K562 (cell line): ENCODE results near the gene FARSA. TPM values are rescaled to one million over a fixed set of nuclear protein-coding genes. Genes with fewer than 3 reads are reported as not detected.

Experiments used
- ARNT ChIP-seq, 2 experiments: fragments of 450-650 bp; IDR thresholded peaks; 2 replicates each; pipeline ENCODE4 v1.6.1; 2016; ENCODE audit warnings: mild to moderate bottlenecking in 1 of 2
- ELF2 ChIP-seq: fragments of 250-450 bp; sonication (Bioruptor Pico); IDR thresholded peaks from 2 replicates; pipeline ENCODE4 v1.5.0; 2021; ENCODE audit warnings: mild to moderate bottlenecking
- HNRNPK ChIP-seq: fragments of 200-400 bp; formaldehyde crosslinking; IDR thresholded peaks from one replicate; pipeline ENCODE4 v1.6.1; 2018; ENCODE audit warnings: mild to moderate bottlenecking, low read depth, low read length; ENCODE audit not compliant: poor library complexity, severe bottlenecking
- LCOR ChIP-seq: sonication (generic); formaldehyde crosslinking; IDR thresholded peaks from 2 replicates; pipeline ENCODE4 v1.8.0; 2022; ENCODE audit warnings: mild to moderate bottlenecking, missing genetic modification reagents
- NONO ChIP-seq, 2 experiments: fragments of 200-400 bp in 1 of 2; fragments of 450-650 bp in 1 of 2; formaldehyde crosslinking in 1 of 2; IDR thresholded peaks; 2 replicates each; pipeline ENCODE4 v1.6.1; 2017; ENCODE audit warnings: low read depth in 2 of 2, mild to moderate bottlenecking in 2 of 2, moderate library complexity in 2 of 2, low read length in 1 of 2
- PHTF2 ChIP-seq: fragments of 250-450 bp; sonication (Bioruptor Pico); IDR thresholded peaks from 2 replicates; pipeline ENCODE4 v1.5.0; 2021; ENCODE audit warnings: mild to moderate bottlenecking
- PTTG1 ChIP-seq: fragments of 450-650 bp; IDR thresholded peaks from 2 replicates; pipeline ENCODE4 v1.6.1; 2016; ENCODE audit warnings: low read depth, mild to moderate bottlenecking, missing genetic modification characterization, missing compliant biosample characterization
- RBM15 ChIP-seq: fragments of 200-400 bp; formaldehyde crosslinking; IDR thresholded peaks from 2 replicates; pipeline ENCODE4 v1.6.1; 2018; ENCODE audit warnings: mild to moderate bottlenecking, low read length, moderate library complexity; ENCODE audit not compliant: insufficient read depth
- RBM25 ChIP-seq: fragments of 200-400 bp; formaldehyde crosslinking; IDR thresholded peaks from 2 replicates; pipeline ENCODE4 v1.6.1; 2018; ENCODE audit warnings: low read length, low read depth, moderate library complexity; ENCODE audit not compliant: severe bottlenecking
- SMARCA4 ChIP-seq: fragments of 450-650 bp; IDR thresholded peaks from 2 replicates; pipeline ENCODE4 v1.6.1; 2016
- SMARCA5 ChIP-seq: fragments of 450-650 bp; IDR thresholded peaks from 2 replicates; pipeline ENCODE4 v1.6.1; 2016
- SNAPC5 ChIP-seq: fragments of 250-450 bp; sonication (Bioruptor Pico); IDR thresholded peaks from 2 replicates; pipeline ENCODE4 v1.8.0; 2021; ENCODE audit warnings: moderate library complexity, mild to moderate bottlenecking, inconsistent platforms
- SRF ChIP-seq, 2 experiments: fragments of 250-450, 450-650 bp in 1 of 2; sonication (Bioruptor Pico) in 1 of 2; sonication (generic) in 1 of 2; formaldehyde crosslinking; IDR thresholded peaks; 2 replicates each; pipeline versions ENCODE4 v1.5.0 to v1.5.1; 2020 to 2022; ENCODE audit warnings: mild to moderate bottlenecking in 1 of 2, missing genetic modification reagents in 1 of 2
- SRSF7 ChIP-seq: fragments of 200-400 bp; formaldehyde crosslinking; optimal IDR thresholded peaks from 2 replicates; pipeline ENCODE3; 2017; ENCODE audit warnings: mild to moderate bottlenecking, low read depth, low read length
- TAF1 ChIP-seq: IDR thresholded peaks from 2 replicates; pipeline ENCODE4 v1.6.1; 2011; ENCODE audit warnings: mild to moderate bottlenecking, low read length, moderate library complexity; ENCODE audit not compliant: insufficient read depth, control insufficient read depth, severe bottlenecking; ENCODE audit errors: extremely low read depth
- TAF9B ChIP-seq: fragments of 450-650 bp; IDR thresholded peaks from 2 replicates; pipeline ENCODE4 v1.6.1; 2018; ENCODE audit warnings: mild to moderate bottlenecking; ENCODE audit not compliant: partially characterized antibody
- ZBTB1 ChIP-seq: sonication (generic); formaldehyde crosslinking; IDR thresholded peaks from 2 replicates; pipeline ENCODE4 v1.8.1; 2023; ENCODE audit warnings: missing genetic modification reagents, low read depth, mild to moderate bottlenecking, borderline replicate concordance
- ZBTB2 ChIP-seq: fragments of 450-650 bp; IDR thresholded peaks from 2 replicates; pipeline ENCODE4 v1.6.1; 2016; ENCODE audit warnings: antibody characterized with exemption
- ZNF324 ChIP-seq: fragments of 250-450 bp; sonication (Bioruptor Pico); IDR thresholded peaks from 2 replicates; pipeline ENCODE4 v1.4.0; 2020; ENCODE audit warnings: mild to moderate bottlenecking
- polyA plus RNA-seq, 8 experiments: library from polyadenylated mRNA; depleted of rRNA in 4 of 8; stranded (reverse) in 5 of 8; unstranded in 3 of 8; fragments of >200 nt; fragmentation: Nextera tagmentation in 2 of 8; fragmentation: Illumina TruSeq in 1 of 8; extraction: Ambion mirVana in 2 of 8; extraction: Trizol in 1 of 8; gene quantifications; 2 replicates each; pipeline versions ENCODE4 v1.2.1 to v1.2.3, GENCODE V29; 2011 to 2014; ENCODE audit warnings: inconsistent platforms in 1 of 8, missing spikeins in 1 of 8
- total RNA-seq, 7 experiments: library from RNA; depleted of rRNA in 6 of 7; stranded (reverse); fragments of >200 nt in 6 of 7; fragmentation: Illumina TruSeq in 2 of 7; extraction: Trizol in 2 of 7; gene quantifications; 2 replicates each; pipeline versions ENCODE4 v1.2.1 to v1.2.3, GENCODE V29; 2011 to 2021; ENCODE audit warnings: low replicate concordance in 1 of 7
- TF ChIP-seq, protein P1 (sequence below): fragments of 250-450 bp; sonication (Bioruptor Pico); IDR thresholded peaks from 2 replicates; pipeline ENCODE4 v1.8.0; 2022; ENCODE audit warnings: inconsistent platforms
- TF ChIP-seq, protein P2 (sequence below): fragments of 200-400 bp; formaldehyde crosslinking; IDR thresholded peaks from 2 replicates; pipeline ENCODE4 v1.6.1; 2017; ENCODE audit warnings: mild to moderate bottlenecking, low read depth, low read length, moderate library complexity

The FARSA gene
- total and polyA plus RNA-seq, 9 of the 15 experiments (the other 6 are each of a cell fraction or from before 2014, with no cell fraction given) = 25.2 to 237 (median 89.6) TPM

DNA sequence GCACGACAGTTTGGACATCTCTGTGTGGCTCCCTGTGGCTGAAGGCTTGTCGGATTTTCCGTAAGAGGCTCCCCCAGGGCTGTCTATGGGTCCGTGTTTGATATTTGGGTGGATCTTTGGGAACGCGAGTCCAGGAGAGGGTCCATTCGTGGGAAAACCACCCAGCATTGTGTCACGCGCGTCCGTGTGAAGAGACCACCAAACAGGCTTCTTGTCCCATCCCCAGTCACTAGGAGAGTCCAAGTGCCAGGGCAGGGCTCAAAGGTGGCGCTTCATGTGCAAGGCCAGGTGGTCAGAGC, 48.9 kb downstream of the FARSA start (continued):
- TF ChIP-seq TAF1 (no peak), SMARCA4 (0 out of 2 replicates have a peak, but pooled peaks have one; percentile 8), SMARCA5 (0 out of 2 replicates have a peak, but pooled peaks have one; percentile 11), SNAPC5 (CRISPR knock-in tag) (no peak), RBM25 (no peak), SRF (CRISPR knock-in tag; IDR thresholded peaks at IDR 0.05) (no peak), ZBTB1 (CRISPR knock-in tag) (peak; percentile 19; the same call in 1 of the 2 replicates), TAF9B (no peak), ARNT (IDR thresholded peaks at IDR 0.05) (0 out of 4 replicates have a peak, but pooled peaks of 1 of the 2 experiments have one; percentile 37), PTTG1 (tag) (no peak), LCOR (CRISPR knock-in tag) (0 out of 2 replicates have a peak, but pooled peaks have one; percentile 11), RBM15 (no peak), PHTF2 (0 out of 2 replicates have a peak, but pooled peaks have one; percentile 26), ELF2 (CRISPR knock-in tag) (0 out of 2 replicates have a peak, but pooled peaks have one; percentile 55), SRSF7 (no peak), ZNF324 (CRISPR knock-in tag) (peak; percentile 44; the same call in 1 of the 2 replicates), ZBTB2 (peak; percentile 11; the same call in 1 of the 2 replicates), NONO (IDR thresholded peaks at IDR 0.05; ENCODE audit: low read depth in 2 of 2, low read length in 1 of 2) (no peak), HNRNPK (no peak)
- TF ChIP-seq, protein P1, sequence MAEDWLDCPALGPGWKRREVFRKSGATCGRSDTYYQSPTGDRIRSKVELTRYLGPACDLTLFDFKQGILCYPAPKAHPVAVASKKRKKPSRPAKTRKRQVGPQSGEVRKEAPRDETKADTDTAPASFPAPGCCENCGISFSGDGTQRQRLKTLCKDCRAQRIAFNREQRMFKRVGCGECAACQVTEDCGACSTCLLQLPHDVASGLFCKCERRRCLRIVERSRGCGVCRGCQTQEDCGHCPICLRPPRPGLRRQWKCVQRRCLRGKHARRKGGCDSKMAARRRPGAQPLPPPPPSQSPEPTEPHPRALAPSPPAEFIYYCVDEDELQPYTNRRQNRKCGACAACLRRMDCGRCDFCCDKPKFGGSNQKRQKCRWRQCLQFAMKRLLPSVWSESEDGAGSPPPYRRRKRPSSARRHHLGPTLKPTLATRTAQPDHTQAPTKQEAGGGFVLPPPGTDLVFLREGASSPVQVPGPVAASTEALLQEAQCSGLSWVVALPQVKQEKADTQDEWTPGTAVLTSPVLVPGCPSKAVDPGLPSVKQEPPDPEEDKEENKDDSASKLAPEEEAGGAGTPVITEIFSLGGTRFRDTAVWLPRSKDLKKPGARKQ (CRISPR knock-in tag) = no peak
- TF ChIP-seq, protein P2, sequence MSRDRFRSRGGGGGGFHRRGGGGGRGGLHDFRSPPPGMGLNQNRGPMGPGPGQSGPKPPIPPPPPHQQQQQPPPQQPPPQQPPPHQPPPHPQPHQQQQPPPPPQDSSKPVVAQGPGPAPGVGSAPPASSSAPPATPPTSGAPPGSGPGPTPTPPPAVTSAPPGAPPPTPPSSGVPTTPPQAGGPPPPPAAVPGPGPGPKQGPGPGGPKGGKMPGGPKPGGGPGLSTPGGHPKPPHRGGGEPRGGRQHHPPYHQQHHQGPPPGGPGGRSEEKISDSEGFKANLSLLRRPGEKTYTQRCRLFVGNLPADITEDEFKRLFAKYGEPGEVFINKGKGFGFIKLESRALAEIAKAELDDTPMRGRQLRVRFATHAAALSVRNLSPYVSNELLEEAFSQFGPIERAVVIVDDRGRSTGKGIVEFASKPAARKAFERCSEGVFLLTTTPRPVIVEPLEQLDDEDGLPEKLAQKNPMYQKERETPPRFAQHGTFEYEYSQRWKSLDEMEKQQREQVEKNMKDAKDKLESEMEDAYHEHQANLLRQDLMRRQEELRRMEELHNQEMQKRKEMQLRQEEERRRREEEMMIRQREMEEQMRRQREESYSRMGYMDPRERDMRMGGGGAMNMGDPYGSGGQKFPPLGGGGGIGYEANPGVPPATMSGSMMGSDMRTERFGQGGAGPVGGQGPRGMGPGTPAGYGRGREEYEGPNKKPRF = no peak
